ENCODE data around the gene HDAC5. TPM values are rescaled to one million over a fixed set of nuclear protein-coding genes. Genes with fewer than 3 reads are reported as not detected.
A peak's percentile ranks its signal among the peaks of the same experiment; 100 is the strongest.

The HDAC5 gene
- total RNA-seq, 1 experiment from 2014 or later, result 11.5 TPM

DNA sequence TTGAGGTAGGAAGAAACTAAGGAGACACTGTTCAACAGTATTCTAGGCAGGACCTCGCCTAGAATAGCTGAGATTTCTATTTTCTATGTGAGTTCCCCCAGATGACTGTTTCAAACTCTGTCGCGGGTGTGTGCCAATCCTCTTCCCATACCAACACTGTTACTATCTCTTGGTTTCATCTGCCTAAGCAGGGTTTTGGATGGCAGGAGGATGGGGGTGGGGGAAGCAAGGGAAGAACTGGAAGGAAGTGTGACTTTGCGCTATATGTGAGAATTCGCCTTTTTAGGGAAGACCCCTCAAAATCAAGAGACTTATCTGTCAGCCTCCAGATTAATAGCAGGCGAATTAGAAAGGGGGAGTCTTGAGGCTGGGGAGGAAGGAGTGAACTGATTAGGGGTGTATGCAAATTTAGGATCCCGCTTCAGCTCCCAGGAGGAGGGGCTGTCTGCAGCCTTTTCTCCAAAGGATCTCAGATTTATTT, 53.4 kb downstream of the HDAC5 start:
- BruUV-seq (replicated peaks), result no TSS peak
- TF ChIP-seq SIN3A (IDR thresholded peaks at IDR 0.05; ENCODE audit: borderline replicate concordance, insufficient read depth, low read depth, low read length) (no peak), TCF7L2 (IDR thresholded peaks at IDR 0.05; ENCODE audit: low read depth, low read length) (no peak), POLR2AphosphoS5 (IDR thresholded peaks at IDR 0.05; ENCODE audit: low read depth, low read length) (no peak)
- TF ChIP-seq, protein P1, sequence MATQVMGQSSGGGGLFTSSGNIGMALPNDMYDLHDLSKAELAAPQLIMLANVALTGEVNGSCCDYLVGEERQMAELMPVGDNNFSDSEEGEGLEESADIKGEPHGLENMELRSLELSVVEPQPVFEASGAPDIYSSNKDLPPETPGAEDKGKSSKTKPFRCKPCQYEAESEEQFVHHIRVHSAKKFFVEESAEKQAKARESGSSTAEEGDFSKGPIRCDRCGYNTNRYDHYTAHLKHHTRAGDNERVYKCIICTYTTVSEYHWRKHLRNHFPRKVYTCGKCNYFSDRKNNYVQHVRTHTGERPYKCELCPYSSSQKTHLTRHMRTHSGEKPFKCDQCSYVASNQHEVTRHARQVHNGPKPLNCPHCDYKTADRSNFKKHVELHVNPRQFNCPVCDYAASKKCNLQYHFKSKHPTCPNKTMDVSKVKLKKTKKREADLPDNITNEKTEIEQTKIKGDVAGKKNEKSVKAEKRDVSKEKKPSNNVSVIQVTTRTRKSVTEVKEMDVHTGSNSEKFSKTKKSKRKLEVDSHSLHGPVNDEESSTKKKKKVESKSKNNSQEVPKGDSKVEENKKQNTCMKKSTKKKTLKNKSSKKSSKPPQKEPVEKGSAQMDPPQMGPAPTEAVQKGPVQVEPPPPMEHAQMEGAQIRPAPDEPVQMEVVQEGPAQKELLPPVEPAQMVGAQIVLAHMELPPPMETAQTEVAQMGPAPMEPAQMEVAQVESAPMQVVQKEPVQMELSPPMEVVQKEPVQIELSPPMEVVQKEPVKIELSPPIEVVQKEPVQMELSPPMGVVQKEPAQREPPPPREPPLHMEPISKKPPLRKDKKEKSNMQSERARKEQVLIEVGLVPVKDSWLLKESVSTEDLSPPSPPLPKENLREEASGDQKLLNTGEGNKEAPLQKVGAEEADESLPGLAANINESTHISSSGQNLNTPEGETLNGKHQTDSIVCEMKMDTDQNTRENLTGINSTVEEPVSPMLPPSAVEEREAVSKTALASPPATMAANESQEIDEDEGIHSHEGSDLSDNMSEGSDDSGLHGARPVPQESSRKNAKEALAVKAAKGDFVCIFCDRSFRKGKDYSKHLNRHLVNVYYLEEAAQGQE (IDR thresholded peaks at IDR 0.05; ENCODE audit: insufficient read depth in 1 of 2, low read depth in 2 of 2, low read length in 1 of 2), result no peak
- TF ChIP-seq, protein P2, sequence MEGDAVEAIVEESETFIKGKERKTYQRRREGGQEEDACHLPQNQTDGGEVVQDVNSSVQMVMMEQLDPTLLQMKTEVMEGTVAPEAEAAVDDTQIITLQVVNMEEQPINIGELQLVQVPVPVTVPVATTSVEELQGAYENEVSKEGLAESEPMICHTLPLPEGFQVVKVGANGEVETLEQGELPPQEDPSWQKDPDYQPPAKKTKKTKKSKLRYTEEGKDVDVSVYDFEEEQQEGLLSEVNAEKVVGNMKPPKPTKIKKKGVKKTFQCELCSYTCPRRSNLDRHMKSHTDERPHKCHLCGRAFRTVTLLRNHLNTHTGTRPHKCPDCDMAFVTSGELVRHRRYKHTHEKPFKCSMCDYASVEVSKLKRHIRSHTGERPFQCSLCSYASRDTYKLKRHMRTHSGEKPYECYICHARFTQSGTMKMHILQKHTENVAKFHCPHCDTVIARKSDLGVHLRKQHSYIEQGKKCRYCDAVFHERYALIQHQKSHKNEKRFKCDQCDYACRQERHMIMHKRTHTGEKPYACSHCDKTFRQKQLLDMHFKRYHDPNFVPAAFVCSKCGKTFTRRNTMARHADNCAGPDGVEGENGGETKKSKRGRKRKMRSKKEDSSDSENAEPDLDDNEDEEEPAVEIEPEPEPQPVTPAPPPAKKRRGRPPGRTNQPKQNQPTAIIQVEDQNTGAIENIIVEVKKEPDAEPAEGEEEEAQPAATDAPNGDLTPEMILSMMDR (IDR thresholded peaks at IDR 0.05), result no peak
- ATAC-seq, result no peak
- ChIA-PET CTCF (no interaction called here), POLR2A (interaction anchor here (0.7 kb wide), 2 partner anchors 55 to 345 kb away, joined by 5 to 10 read pairs; partner anchors contain the start of gene TMEM101)
- Histone ChIP-seq H3K27me3 (ENCODE audit: control insufficient read depth, insufficient read depth, low read length) (no peaks in the 10 kb centered on the region), H3K27ac (ENCODE audit: low read length) (peak overlapping the region; percentile 95), H3K36me3 (ENCODE audit: control insufficient read depth, insufficient read depth, low read length) (peaks cover 2% of the 10 kb centered on the region; the same call in 1 of the 2 replicates), H3K4me1 (ENCODE audit: control insufficient read depth, insufficient read depth, low read length) (peaks cover 20% of the 10 kb centered on the region), H3K4me3 (ENCODE audit: low read depth in 2 of 2, low read length in 2 of 2) (peak overlapping the region; percentile 64 to 71), H3K9me3 (ENCODE audit: control insufficient read depth, insufficient read depth, low read depth, low read length) (no peaks in the 10 kb centered on the region)
- intact Hi-C loops (cut with micrococcal nuclease; ENCODE audit: unreplicated experiment), result no loop called here
- DNase-seq (ENCODE audit: low read depth, low spot score), result no peak
- in situ Hi-C loops (cut with HindIII; ENCODE audit: low pct_unique_long_range_greater_than_20kb, low sequenced_read_pairs), result no loop called here

DNA sequence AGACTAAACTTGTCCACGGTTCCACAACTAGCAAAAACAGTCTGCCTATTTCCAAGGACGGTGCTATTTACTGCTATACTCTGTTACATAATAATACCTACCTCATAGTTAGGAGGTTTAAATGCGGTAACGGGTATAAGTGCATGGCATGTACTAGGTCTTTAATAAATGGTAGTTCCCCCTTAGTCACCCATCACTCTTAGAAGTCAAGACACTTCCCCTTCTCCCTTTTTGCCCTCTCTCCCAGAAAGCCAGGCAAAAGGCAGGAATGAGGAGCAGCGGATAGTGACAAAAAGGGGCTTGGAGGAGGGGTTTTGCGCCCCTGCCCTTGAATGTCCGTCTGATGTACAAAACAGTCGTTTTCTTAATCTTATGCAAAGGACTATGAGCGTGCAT, 55.9 kb downstream of the HDAC5 start:
- intact Hi-C loops (cut with micrococcal nuclease; ENCODE audit: unreplicated experiment) (no loop called here), in situ Hi-C loops (cut with HindIII; ENCODE audit: low pct_unique_long_range_greater_than_20kb, low sequenced_read_pairs) (no loop called here)
- peaks cover 9% of the 10 kb centered on the region for H3K36me3 ChIP-seq (ENCODE audit: control insufficient read depth, insufficient read depth, low read length)
- DNase-seq (ENCODE audit: low read depth, low spot score) (no peak), ATAC-seq (no peak)
- H3K27ac ChIP-seq (ENCODE audit: low read length), result peak overlapping the region; percentile 91
- no peaks in the 10 kb centered on the region for H3K9me3 ChIP-seq (ENCODE audit: control insufficient read depth, insufficient read depth, low read depth, low read length)
- no peaks in the 10 kb centered on the region for H3K27me3 ChIP-seq (ENCODE audit: control insufficient read depth, insufficient read depth, low read length)
- TF ChIP-seq POLR2AphosphoS5 (IDR thresholded peaks at IDR 0.05; ENCODE audit: low read depth, low read length), result no peak
- TF ChIP-seq, protein P2 (IDR thresholded peaks at IDR 0.05), result no peak
- no peak for TF ChIP-seq TCF7L2 (IDR thresholded peaks at IDR 0.05; ENCODE audit: low read depth, low read length)
- TF ChIP-seq, protein P1 (IDR thresholded peaks at IDR 0.05; ENCODE audit: insufficient read depth in 1 of 2, low read depth in 2 of 2, low read length in 1 of 2), result no peak
- no peak for TF ChIP-seq SIN3A (IDR thresholded peaks at IDR 0.05; ENCODE audit: borderline replicate concordance, insufficient read depth, low read depth, low read length)
- H3K4me1 ChIP-seq (ENCODE audit: control insufficient read depth, insufficient read depth, low read length), result peaks cover 20% of the 10 kb centered on the region
- no TSS peak for BruUV-seq (replicated peaks)
- H3K4me3 ChIP-seq (ENCODE audit: low read depth in 2 of 2, low read length in 2 of 2), result no peak overlapping the region
- CTCF ChIA-PET, result no interaction called here
- POLR2A ChIA-PET, result no interaction called here
